Measurements from ENCODE around the gene KCTD8.

The KCTD8 gene

GRCh38 chr4:44422912-44423311, 25.7 kb downstream of the KCTD8 start:
- TF ChIP-seq POLR2A (IDR thresholded peaks at IDR 0.05; ENCODE audit: low read depth, low read length), result no peak
- DNase-seq (ENCODE audit: insufficient read length, low spot score) (no peak), FAIRE-seq (no peak)

DNA sequence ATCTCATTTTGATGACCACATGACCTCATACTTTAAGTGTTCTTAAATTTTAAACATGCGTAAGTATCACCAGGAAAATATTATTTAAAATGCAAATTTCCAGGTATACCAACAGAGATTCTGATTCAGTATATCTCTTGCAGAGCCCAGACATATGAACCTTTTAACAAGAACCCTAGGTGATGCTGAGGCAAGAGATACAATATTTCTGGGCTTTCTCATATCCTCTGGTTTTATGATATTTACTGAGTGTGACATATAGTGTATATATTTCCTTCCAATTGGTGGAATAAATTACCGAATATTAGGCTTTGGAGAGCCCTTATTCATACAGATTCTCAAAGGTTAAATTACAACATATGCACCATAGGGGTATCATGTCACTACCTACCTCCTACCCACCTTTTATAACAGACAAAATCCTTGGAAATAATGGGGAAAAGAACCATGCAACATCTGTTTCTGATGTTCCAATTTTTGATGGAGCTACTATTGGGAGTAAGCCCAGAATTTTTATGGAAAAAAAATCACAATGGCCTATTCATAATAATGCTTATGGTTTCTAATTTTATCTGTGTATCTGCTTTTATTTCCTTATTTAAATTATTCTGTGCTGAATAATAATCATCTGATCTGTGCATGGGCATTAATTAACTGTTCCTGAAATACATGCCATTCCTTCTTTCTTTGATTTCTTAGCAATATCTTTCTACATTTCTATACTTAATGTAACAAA, 27.1 kb downstream of the KCTD8 start:
- DNase-seq (ENCODE audit: insufficient read length, low spot score), result no peak
- TF ChIP-seq POLR2A (IDR thresholded peaks at IDR 0.05; ENCODE audit: low read depth, low read length), result no peak
- FAIRE-seq, result no peak

DNA sequence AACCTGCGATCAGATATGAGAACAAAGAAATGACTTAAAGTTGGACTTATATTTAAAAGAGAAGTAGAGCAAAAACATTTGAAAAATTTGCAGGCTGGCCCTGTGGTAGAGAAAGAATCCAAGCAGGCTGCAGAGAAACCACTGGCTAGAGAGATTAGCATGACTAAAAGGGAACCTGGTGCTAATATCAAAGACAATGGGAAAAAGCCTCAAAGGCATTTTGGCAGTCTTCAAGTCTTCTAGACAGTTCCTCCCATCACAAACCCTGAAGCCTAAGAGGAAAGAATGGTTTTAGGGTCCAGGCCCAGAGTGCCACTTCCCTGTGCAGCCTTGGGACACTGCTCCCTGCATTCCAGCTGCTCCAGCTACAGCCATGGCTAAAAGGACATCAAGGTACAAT, 33.4 kb downstream of the KCTD8 start:
- FAIRE-seq, result no peak

DNA sequence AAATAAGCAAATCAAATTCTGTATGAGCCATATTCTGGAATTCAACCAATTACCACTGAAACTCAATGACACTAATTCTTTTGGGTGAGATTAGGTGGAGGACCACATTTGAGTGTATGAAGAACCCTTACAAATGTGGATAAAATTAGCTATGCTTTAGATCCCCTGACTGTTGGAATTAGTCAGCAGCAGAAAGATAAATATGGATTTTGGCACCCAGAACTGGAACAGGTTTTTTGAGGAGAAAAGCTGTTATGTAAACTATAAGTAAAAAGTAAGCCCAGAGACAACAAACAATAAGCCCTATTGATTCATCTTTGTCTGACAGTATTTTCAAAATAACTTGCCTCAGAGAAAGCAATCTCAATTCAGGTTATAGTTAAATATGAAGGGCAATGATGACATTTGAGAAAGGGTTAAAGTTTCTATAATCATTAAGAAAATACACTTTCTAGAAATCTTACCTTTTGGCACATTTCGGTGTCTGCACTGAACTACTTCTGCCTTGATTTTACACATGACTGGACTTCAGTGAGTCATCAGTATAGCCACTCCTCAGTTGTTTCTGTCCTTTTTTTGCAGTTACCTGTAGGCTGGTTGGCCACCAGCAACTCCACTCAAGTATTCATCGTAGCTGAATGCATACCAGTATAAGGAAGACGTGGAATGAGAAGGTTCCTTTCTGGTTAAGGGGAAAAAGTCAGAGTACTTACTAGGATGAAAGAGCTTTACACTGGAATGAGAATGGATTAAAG, 80.0 kb downstream of the KCTD8 start:
- FAIRE-seq (no peak), DNase-seq (ENCODE audit: insufficient read length, low spot score) (no peak)
- TF ChIP-seq POLR2A (IDR thresholded peaks at IDR 0.05; ENCODE audit: low read depth, low read length), result no peak

More for the DNA sequence above, 33.4 kb downstream of the KCTD8 start:
- TF ChIP-seq POLR2A (IDR thresholded peaks at IDR 0.05; ENCODE audit: low read depth, low read length), result no peak
- DNase-seq (ENCODE audit: insufficient read length, low spot score), result no peak

DNA sequence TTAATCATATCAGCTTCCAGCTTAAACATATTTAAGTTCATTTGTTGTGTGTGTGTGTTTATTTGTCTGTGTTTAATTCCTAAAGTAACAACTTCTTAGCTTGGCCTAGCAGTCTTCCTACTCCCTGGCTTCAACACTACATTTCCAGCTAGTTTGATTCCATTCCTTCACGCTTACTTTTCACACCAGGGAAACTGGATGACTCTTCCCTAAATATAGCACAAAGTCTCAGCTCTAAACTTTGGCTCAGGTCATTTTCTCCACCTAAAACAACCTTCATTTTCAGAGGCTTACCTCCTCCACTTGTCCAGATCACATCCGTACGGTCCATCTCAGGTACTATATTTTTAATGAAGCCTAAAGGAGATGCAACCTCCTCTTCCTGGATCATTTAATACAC, 94.4 kb downstream of the KCTD8 start:
- FAIRE-seq (no peak), DNase-seq (ENCODE audit: insufficient read length, low spot score) (no peak)
- no peak for TF ChIP-seq POLR2A (IDR thresholded peaks at IDR 0.05; ENCODE audit: low read depth, low read length)

- FAIRE-seq (no peak), DNase-seq (ENCODE audit: insufficient read length, low spot score) (no peak)
- TF ChIP-seq POLR2A (IDR thresholded peaks at IDR 0.05; ENCODE audit: low read depth, low read length), result no peak
Observed at GRCh38 chr4:44351069-44351468, 97.5 kb downstream of the KCTD8 start.

DNA sequence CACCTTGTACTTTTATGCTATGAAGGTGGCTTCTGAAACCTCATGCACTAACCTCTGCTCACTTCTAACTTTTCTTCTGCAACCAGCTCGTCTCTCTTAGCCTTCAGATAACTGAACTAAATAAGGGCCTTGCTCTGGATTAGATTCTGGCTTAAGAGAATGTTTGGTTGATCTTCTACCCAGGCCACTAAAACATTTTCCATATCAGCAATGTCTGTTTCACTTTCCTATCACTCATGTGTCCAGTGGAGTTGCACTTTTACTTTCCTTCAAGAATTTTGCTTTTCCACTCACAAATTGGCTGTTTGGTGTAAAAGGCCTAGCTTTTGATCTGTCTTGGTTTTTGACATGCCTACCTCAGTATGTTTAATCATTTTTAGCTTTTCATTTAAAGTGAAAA, 105.8 kb downstream of the KCTD8 start:
- no peak for TF ChIP-seq POLR2A (IDR thresholded peaks at IDR 0.05; ENCODE audit: low read depth, low read length)
- DNase-seq (ENCODE audit: insufficient read length, low spot score) (no peak), FAIRE-seq (no peak)

- FAIRE-seq (no peak), DNase-seq (ENCODE audit: insufficient read length, low spot score) (no peak)
Observed at GRCh38 chr4:44326741-44327140, 121.9 kb downstream of the KCTD8 start.

DNA sequence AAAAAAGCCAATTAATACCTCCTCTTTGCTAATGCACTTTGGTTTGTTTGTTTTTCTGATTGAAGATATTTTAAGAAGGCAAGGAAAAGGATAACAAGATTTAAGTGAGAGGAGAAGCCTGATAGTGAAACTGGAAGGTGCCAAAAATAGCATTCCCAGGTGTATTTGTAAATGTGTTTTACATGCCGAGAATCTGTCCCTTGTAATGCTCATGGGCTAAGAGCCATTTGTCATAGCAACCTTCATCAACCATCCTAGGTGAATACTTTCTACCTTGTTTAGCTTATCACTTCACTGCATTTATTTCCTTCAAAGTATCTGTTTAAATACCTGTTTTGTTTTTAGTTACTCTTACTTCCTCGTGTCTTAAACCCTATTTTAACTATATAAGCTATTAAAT, 127.8 kb downstream of the KCTD8 start:
- no peak for TF ChIP-seq POLR2A (IDR thresholded peaks at IDR 0.05; ENCODE audit: low read depth, low read length)
- FAIRE-seq (no peak), DNase-seq (ENCODE audit: insufficient read length, low spot score) (no peak)

More at GRCh38 chr4:44326741-44327140, 121.9 kb downstream of the KCTD8 start:
- TF ChIP-seq POLR2A (IDR thresholded peaks at IDR 0.05; ENCODE audit: low read depth, low read length), result no peak

DNA sequence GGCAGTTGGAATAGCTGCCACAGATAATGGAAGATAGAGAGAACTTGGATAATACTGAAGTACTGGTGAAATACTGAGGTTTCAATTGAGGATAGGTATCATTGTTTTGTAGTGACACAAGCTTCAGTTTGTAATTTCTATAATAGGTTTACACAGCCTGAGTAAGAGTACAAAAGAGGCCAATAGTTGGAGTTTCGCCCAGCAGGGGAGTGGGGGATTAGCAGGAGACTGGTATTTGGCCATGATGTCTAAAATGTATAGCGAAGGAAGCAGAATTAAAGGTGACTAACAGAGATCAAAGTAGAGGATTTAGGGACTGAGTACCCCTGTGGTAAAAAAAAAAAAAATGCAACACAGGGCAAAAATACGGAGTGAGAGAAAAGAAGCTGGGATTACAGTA, 129.5 kb downstream of the KCTD8 start:
- no peak for TF ChIP-seq POLR2A (IDR thresholded peaks at IDR 0.05; ENCODE audit: low read depth, low read length)
- FAIRE-seq, result no peak
- no peak for DNase-seq (ENCODE audit: insufficient read length, low spot score)

GRCh38 chr4:44313702-44314101, 134.9 kb downstream of the KCTD8 start:
- TF ChIP-seq POLR2A (IDR thresholded peaks at IDR 0.05; ENCODE audit: low read depth, low read length), result no peak
- DNase-seq (ENCODE audit: insufficient read length, low spot score), result no peak
- FAIRE-seq, result no peak

DNA sequence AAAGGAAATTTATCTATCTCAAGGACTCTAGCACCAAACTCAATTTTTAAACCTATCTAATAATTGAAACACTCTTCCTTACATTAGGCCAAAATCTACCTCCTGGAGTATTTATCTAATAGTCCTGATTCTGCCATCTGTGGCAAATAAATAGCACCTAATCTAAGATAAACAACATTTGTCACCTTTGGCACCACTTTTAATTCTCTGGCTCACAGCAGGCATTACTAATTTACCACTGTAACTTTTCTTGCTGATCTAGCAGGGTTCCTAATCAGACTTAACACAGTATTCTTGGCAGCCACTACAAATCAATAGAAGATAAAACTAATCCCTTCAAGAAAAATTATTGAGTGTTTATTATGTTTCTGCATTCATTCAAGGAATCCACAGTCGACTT, 161.1 kb downstream of the KCTD8 start:
- FAIRE-seq, result no peak
- no peak for DNase-seq (ENCODE audit: insufficient read length, low spot score)
- TF ChIP-seq POLR2A (IDR thresholded peaks at IDR 0.05; ENCODE audit: low read depth, low read length), result no peak

DNA sequence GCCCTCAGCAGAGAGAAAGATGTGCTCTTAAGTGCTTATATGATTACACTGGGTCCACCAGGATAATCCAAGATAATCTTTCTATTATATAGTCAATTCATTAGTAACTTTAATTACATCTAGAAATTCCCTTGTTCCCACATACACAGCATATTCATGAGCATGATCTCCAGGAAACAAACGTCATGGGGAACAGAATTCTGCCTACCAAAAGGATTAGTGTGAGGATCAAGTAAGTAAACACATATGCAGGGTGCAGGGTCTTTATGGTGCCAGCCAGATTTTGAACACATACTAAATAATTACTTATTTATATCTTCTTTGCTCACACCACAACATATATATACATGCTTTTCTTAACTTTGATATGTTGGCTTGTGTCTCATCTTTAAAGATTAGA, 169.1 kb downstream of the KCTD8 start:
- no peak for FAIRE-seq
- TF ChIP-seq POLR2A (IDR thresholded peaks at IDR 0.05; ENCODE audit: low read depth, low read length), result no peak
- DNase-seq (ENCODE audit: insufficient read length, low spot score), result no peak

- no peak for DNase-seq (ENCODE audit: insufficient read length, low spot score)
- no peak for TF ChIP-seq POLR2A (IDR thresholded peaks at IDR 0.05; ENCODE audit: low read depth, low read length)
- FAIRE-seq, result no peak
Observed at GRCh38 chr4:44279066-44279465, 169.5 kb downstream of the KCTD8 start.

- FAIRE-seq (no peak), DNase-seq (ENCODE audit: insufficient read length, low spot score) (no peak)
- TF ChIP-seq POLR2A (IDR thresholded peaks at IDR 0.05; ENCODE audit: low read depth, low read length), result no peak
Observed at GRCh38 chr4:44257461-44257860, 191.1 kb downstream of the KCTD8 start.
